Measurements from ENCODE around the gene SULT4A1. TPM values are rescaled to one million over a fixed set of nuclear protein-coding genes. Genes with fewer than 3 reads are reported as not detected.

The SULT4A1 gene
- polyA plus RNA-seq, 1 experiment = 0.14 TPM

DNA sequence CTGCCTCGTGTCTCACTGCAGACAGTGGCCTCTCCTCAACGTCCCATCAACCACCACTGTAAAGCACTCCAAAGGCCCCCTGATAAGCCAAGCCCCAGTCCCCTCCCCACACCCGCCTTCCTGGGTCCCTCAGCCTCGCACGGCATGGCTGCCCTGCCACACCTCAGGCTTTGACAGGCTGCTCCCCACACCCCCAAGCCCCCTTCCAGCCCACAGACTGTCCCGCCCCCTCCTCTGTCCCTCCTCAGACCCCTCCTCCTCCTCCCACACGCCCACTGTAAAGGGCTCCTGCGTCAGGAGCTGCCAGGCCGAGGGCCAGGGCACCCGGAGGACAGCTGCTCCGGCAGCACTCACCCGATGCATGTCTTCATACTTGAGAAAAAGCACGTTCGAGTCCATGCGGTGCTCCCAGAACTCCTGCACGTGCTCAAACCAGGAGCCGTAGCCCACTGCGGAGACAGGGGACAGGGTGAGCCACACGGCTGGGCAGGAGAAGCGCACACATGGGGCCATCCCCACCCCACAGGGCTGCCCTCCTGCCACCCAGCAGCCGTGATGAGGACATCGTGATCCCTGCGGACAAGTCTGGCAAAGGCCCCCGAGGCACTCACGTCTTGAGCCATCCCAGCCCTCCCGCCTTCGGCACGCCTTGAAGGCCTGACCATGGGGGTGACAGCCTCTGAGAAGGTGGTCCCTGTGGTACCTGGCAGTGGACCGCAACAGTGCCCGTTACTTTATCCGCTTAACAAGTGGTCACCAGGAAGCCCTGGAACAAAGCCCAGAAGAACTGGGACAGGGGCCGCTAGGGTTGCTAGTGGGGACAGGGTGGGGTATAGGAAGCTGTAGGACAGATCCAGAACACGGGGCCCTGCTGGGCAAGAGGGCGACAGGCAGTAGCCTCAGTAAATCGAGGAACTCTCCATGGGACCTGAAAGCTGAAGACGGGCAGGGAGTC lies 28.8 kb downstream of the SULT4A1 start:
- peaks cover 31% of the 10 kb centered on the region for H3K27me3 ChIP-seq (ENCODE audit: control insufficient read depth, insufficient read depth, low read length)
- ChIA-PET POLR2A (no interaction called here), CTCF (no interaction called here)
- TF ChIP-seq, protein P1, sequence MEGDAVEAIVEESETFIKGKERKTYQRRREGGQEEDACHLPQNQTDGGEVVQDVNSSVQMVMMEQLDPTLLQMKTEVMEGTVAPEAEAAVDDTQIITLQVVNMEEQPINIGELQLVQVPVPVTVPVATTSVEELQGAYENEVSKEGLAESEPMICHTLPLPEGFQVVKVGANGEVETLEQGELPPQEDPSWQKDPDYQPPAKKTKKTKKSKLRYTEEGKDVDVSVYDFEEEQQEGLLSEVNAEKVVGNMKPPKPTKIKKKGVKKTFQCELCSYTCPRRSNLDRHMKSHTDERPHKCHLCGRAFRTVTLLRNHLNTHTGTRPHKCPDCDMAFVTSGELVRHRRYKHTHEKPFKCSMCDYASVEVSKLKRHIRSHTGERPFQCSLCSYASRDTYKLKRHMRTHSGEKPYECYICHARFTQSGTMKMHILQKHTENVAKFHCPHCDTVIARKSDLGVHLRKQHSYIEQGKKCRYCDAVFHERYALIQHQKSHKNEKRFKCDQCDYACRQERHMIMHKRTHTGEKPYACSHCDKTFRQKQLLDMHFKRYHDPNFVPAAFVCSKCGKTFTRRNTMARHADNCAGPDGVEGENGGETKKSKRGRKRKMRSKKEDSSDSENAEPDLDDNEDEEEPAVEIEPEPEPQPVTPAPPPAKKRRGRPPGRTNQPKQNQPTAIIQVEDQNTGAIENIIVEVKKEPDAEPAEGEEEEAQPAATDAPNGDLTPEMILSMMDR (IDR thresholded peaks at IDR 0.05; ENCODE audit: low read depth, low read length) = no peak
- no peak overlapping the region for H3K4me3 ChIP-seq (ENCODE audit: low read depth, low read length)
- no peak for DNase-seq (ENCODE audit: low read depth, low spot score)
- H3K27ac ChIP-seq (ENCODE audit: low read depth, low read length) = no peak overlapping the region
- no peaks in the 10 kb centered on the region; the same call in 1 of the 2 replicates for H3K9me3 ChIP-seq (ENCODE audit: control insufficient read depth, insufficient read depth, low read length)

DNA sequence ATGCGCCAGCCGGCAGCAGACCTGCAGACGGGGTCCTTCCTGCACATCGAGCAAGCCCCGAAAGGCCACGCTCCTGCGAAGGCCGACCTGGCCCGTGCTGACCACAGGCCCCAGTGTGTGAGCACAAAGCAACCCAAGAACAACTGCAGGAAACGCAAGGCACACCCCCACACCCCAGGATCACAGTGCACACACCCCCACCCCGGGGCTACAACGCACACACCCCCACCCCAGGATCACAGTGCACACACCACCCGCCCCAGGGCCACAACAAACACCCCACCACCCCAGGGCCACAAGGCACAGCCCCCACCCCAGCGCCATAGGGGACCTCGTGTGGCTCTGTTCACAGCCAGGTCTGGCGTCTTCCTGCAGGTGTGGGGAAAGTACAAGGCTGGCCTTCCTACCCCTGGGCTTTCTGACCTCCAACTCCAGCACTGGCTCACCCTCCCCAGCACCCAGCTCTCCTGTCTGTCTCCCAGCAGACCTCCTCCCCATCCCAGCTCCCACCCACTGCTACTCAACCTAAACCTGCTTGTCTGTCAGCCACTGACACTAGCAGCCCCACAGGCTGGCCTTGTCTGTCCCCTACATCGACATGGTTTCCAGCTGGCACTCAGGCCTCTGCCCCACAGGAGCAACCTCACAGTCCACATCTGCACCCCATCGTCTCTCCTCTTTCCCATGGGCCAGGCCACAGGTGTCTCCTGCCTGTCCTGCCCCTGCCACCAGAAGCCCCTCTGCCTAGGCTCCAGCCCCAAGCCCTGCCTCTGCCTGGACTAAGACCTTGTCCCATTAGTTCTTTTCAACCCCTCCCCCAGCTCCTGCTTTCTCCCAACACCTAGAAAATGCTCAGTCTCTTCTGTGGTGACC lies 29.7 kb downstream of the SULT4A1 start:
- Histone ChIP-seq H3K27me3 (ENCODE audit: control insufficient read depth, insufficient read depth, low read length) (peaks cover 31% of the 10 kb centered on the region), H3K27ac (ENCODE audit: low read depth, low read length) (no peak overlapping the region), H3K9me3 (ENCODE audit: control insufficient read depth, insufficient read depth, low read length) (no peaks in the 10 kb centered on the region; the same call in 1 of the 2 replicates), H3K4me3 (ENCODE audit: low read depth, low read length) (no peak overlapping the region)
- no peak for DNase-seq (ENCODE audit: low read depth, low spot score)
- ChIA-PET CTCF (no interaction called here), POLR2A (no interaction called here)
- TF ChIP-seq, protein P1 (IDR thresholded peaks at IDR 0.05; ENCODE audit: low read depth, low read length) = no peak

DNA sequence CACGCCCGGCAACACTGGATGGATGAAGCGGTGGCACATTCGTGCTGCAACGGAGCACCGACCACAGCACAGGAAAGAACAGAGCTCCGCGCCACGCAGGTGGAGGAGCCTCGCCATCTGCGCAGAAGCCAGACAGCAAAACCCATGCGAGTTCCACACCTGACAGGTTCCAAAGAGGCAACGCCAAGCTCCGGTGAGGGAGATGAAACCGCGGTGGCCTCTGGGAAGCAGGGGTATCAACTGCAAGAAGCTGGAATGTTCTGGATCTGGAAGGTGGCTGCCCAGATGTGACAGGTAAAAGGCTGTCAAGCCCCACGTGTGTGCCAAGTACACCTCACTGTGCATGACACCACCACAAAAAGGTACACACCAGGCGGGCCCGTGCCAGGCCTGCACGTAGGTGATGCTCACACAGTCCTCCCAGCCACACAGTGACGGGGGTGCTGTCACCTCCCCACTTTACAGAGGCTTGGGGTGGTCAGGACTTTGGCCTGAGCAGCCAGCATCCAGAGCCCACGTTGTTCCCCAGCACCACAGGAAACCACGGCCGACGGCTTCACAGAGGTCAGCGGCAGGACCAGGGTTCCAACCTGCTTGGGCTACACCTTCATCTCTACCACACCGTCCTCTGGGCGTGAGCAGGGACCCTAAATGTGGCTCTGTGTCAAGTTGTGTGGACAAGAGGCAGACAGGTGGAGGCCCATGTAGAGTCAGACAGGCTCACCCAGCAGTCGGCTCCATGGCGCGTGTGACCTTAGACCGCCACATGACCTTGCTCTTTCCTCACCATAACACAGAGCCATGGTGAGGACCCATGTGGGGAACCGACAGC lies 30.5 kb downstream of the SULT4A1 start:
- no peaks in the 10 kb centered on the region; the same call in 1 of the 2 replicates for H3K9me3 ChIP-seq (ENCODE audit: control insufficient read depth, insufficient read depth, low read length)
- TF ChIP-seq, protein P1 (IDR thresholded peaks at IDR 0.05; ENCODE audit: low read depth, low read length) = no peak
- ChIA-PET POLR2A (no interaction called here), CTCF (no interaction called here)
- H3K4me3 ChIP-seq (ENCODE audit: low read depth, low read length) = no peak overlapping the region
- H3K27ac ChIP-seq (ENCODE audit: low read depth, low read length) = no peak overlapping the region
- no peak for DNase-seq (ENCODE audit: low read depth, low spot score)
- H3K27me3 ChIP-seq (ENCODE audit: control insufficient read depth, insufficient read depth, low read length) = peaks cover 29% of the 10 kb centered on the region

DNA sequence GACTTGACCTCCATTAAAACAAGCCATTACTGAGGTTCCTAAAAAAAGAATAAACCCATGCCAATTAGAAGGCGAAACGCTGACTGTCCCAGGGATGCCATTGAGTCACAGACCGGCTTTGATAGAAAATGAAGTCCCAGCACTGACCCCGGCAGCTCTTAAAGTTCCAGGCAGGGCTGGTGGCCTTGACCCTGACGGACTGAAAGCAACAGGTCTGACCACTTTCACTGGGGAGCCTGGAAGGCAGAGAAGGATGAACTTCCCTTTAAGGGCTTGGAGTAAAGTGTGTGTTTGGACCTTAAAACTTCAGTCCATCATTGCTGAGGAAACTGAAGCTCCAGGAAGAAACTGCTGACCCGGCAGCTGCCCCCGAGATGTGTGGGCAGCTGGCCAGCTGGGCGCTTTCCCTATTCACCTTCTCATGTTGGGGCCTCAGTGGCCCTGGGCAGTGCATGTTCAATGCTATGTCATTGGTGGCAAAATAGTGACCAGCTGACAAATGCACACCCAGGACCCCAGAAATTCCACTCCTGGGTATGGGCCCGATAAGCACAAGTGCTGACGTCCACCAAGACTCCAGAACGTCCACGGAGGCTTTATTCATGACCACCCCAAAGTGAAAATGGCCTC lies 31.3 kb downstream of the SULT4A1 start:
- DNase-seq (ENCODE audit: low read depth, low spot score) = no peak

More for the DNA sequence above, 31.3 kb downstream of the SULT4A1 start:
- H3K4me3 ChIP-seq (ENCODE audit: low read depth, low read length) = no peak overlapping the region
- H3K27me3 ChIP-seq (ENCODE audit: control insufficient read depth, insufficient read depth, low read length) = peaks cover 28% of the 10 kb centered on the region
- ChIA-PET POLR2A (no interaction called here), CTCF (no interaction called here)
- no peak overlapping the region for H3K27ac ChIP-seq (ENCODE audit: low read depth, low read length)
- H3K9me3 ChIP-seq (ENCODE audit: control insufficient read depth, insufficient read depth, low read length) = no peaks in the 10 kb centered on the region; the same call in 1 of the 2 replicates
- TF ChIP-seq, protein P1 (IDR thresholded peaks at IDR 0.05; ENCODE audit: low read depth, low read length) = no peak
